ENCODE measurements around the gene SLC22A23.

Gene SLC22A23

DNA sequence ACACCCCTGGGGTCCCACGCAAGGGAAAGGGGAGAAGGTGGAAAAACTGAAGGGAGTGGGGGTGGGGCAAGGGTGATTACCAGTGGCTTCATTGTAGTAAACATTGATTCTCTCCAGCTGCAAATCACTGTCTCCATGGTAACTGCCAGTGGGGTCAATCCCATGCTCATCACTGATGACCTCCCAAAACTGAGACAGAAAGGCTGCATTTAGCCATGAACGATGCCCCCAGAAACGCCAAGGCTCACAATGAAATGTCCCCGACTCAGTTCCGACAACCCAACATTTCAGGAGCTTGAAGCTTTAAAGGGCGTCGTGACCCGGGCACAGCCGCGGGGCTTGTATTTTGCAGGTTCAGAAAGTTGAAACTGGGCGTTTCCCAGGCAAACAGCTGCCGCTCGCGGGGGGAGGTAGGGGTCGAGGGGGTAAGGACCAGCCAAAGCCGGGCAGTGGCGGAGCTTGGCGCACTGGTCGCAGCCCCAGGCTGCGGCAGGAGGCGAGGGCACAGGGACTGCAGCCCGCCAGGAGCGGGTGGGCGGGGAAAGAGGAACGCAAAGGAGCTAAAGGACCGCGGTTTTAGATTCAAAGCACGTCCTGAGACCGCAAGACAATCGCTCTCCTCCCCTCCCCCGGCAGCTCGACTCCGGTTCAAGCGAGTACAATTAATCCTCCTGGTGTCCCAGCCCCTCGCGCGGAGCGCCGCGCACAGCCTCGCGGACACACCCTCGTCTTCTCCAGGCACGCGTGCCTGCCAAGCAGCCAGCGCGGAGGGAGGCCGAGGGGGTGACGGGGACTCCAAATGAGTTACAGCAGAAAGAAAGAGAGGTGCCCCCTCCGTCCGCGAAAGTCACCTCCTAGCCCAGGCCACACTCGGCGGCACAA lies 230.1 kb downstream of the SLC22A23 start:
- Mint-ChIP-seq H3K27ac (no peak overlapping the region), H3K27me3 (peaks cover 48% of the 10 kb centered on the region), H3K4me1 (peaks cover 38% of the 10 kb centered on the region), H3K9me3 (no peaks in the 10 kb centered on the region), H3K36me3 (no peaks in the 10 kb centered on the region), H3K4me3 (peak overlapping the region; percentile 79)

DNA sequence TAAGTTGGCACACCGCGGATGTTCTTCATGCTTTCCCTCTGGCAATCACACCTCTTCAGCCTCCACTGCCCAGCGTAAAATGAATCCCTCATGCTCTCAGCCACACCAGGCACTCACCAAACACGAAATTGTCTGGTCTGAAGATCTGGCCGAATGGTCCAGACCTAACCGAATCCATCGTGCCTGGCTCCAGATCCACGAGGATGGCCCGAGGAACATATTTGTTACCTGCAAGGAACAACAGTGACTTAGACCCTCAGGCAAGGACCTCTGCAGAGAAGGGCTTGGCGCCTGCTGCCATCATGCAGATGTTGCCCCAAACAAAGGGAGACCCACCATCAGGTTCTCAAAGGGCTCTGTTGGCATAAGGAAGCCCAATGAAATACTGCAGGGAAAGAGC lies 230.8 kb downstream of the SLC22A23 start:
- H3K4me3 Mint-ChIP-seq = no peak overlapping the region
- peaks cover 45% of the 10 kb centered on the region for H3K27me3 Mint-ChIP-seq
- peaks cover 33% of the 10 kb centered on the region for H3K4me1 Mint-ChIP-seq
- H3K9me3 Mint-ChIP-seq = no peaks in the 10 kb centered on the region
- no peak overlapping the region for H3K27ac Mint-ChIP-seq
- no peaks in the 10 kb centered on the region for H3K36me3 Mint-ChIP-seq

- H3K36me3 Mint-ChIP-seq = no peaks in the 10 kb centered on the region
- H3K4me3 Mint-ChIP-seq = no peak overlapping the region
- no peaks in the 10 kb centered on the region for H3K9me3 Mint-ChIP-seq
- H3K4me1 Mint-ChIP-seq = peaks cover 3% of the 10 kb centered on the region
- H3K27ac Mint-ChIP-seq = no peak overlapping the region
- H3K27me3 Mint-ChIP-seq = peaks cover 29% of the 10 kb centered on the region
Observed at GRCh38 chr6:3222506-3223038, 234.3 kb downstream of the SLC22A23 start.

DNA sequence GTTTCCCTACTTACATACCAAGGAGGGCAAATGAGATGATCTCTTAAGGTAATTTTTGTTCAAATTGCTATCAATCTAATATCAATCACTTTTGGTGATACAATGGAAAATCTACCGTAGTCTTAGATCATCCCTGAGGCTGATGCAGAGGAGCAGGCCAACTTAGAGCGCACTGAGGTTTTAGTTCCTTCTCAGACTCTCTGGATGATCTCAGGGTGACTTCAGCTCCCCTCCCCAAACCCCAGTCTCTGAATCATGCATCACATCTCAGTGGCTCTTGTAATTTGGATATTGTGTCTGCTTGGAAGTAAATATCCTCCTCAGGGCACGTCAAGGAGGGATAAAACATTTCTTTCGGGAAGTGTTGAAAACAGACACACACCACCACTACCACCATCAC lies 235.3 kb downstream of the SLC22A23 start:
- Mint-ChIP-seq H3K4me3 (no peak overlapping the region), H3K4me1 (no peaks in the 10 kb centered on the region), H3K27me3 (peaks cover 28% of the 10 kb centered on the region), H3K9me3 (no peaks in the 10 kb centered on the region), H3K36me3 (no peaks in the 10 kb centered on the region), H3K27ac (no peak overlapping the region)

DNA sequence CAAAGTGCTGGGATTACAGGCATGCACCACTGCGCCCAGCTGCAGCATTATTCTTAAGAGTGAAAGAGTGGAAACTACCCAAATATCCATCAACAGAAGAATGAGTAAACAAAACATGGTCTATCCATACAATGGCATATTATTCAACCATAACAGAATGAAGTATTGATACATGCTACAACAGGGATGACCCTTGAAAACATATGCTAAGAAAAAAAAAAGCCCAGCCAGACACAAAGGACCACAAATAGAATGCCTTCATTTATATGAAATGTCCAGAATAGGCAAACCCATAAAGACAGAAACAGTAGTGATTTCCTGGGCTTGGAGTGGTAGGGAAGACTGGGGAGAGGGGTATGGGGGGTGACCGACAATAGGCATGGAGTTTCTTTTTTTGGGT lies 236.5 kb downstream of the SLC22A23 start:
- Mint-ChIP-seq H3K36me3 (no peaks in the 10 kb centered on the region), H3K27me3 (peaks cover 22% of the 10 kb centered on the region), H3K9me3 (no peaks in the 10 kb centered on the region), H3K4me1 (no peaks in the 10 kb centered on the region), H3K27ac (no peak overlapping the region), H3K4me3 (no peak overlapping the region)
